Heart right ventricle (tissue), 16 donors: ENCODE results near the gene DDRGK1. TPM values are rescaled to one million over a fixed set of nuclear protein-coding genes. Genes with fewer than 3 reads are reported as not detected.

Experiments
- ATAC-seq, 8 donors: fragments of 200-7000 bp; cut with Tn5 transposase; one replicate each; pipeline ENCODE4 v1.9.1; 2020; ENCODE audit warnings: mild to moderate bottlenecking in 8 of 8, moderate library complexity in 8 of 8, moderate number of reproducible peaks in 1 of 8
- DNase-seq, 2 donors: peaks; one replicate each; pipeline ENCODE4 v3.0.0-alpha.2; 2020
- H3K27ac ChIP-seq, 10 donors: fragments of 200-600 bp; sonication (generic) in 2 of 10; one replicate each; pipeline versions ENCODE4 v1.5.0 to v1.8.0; 2020 to 2022; ENCODE audit warnings: mild to moderate bottlenecking in 3 of 10
- H3K27me3 ChIP-seq, 7 donors: fragments of 200-600 bp; one replicate each; pipeline ENCODE4 v1.8.0; 2021 to 2022; ENCODE audit warnings: mild to moderate bottlenecking in 2 of 7
- H3K36me3 ChIP-seq, 9 donors: fragments of 200-600 bp; sonication (generic) in 1 of 9; one replicate each; pipeline versions ENCODE4 v1.5.0 to v1.8.0; 2020 to 2022; ENCODE audit warnings: mild to moderate bottlenecking in 2 of 9
- H3K4me1 ChIP-seq, 9 donors: fragments of 200-600 bp; sonication (generic) in 1 of 9; one replicate each; pipeline versions ENCODE4 v1.5.0 to v1.8.0; 2020 to 2022; ENCODE audit warnings: mild to moderate bottlenecking in 4 of 9
- H3K4me3 ChIP-seq, 10 donors: fragments of 200-600 bp; sonication (generic) in 2 of 10; one replicate each; pipeline versions ENCODE4 v1.5.0 to v1.8.0; 2020 to 2022; ENCODE audit warnings: mild to moderate bottlenecking in 7 of 10, moderate library complexity in 2 of 10
- H3K9me3 ChIP-seq, 11 donors: fragments of 200-600 bp in 10 of 11; sonication (generic) in 2 of 11; one replicate each; pipeline versions ENCODE4 v1.5.0 to v1.8.0; 2013 to 2022; ENCODE audit warnings: mild to moderate bottlenecking in 2 of 11, control low read depth in 1 of 11, moderate library complexity in 1 of 11
- CTCF ChIP-seq, 9 donors: fragments of 200-600 bp; sonication (generic) in 2 of 9; IDR thresholded peaks; one replicate each; pipeline versions ENCODE4 v1.5.0 to v1.8.0; 2021 to 2022; ENCODE audit warnings: antibody characterized with exemption in 9 of 9, mild to moderate bottlenecking in 5 of 9, moderate library complexity in 1 of 9
- WGBS, 2 donors: extraction: QIAGEN DNeasy Blood & Tissue Kit; methylation state at CpG; one replicate each; pipeline ENCODE4 v1.1.7; 2013; ENCODE audit warnings: inconsistent platforms in 1 of 2; 5-methylcytosine and 5-hydroxymethylcytosine counted together
- intact Hi-C, 10 donors: fragments of 100-400 bp; cut with DNase I; formaldehyde crosslinking; loops; one replicate each; pipeline versions ENCODE4 v1.11.1 to v1.14.2; 2022
- polyA plus RNA-seq, 2 donors: library from polyadenylated mRNA; stranded (reverse); fragments of 200-250 nt; gene quantifications; one replicate each; pipeline ENCODE4 v1.2.3, GENCODE V29; 2013
- total RNA-seq, 10 donors: library from RNA; stranded (reverse); fragmentation: NEBNext Ultra II Directional in 3 of 10; extraction: Animal tissue kit (Norgen Biotek cat#: 25700) in 3 of 10; gene quantifications; one replicate each; pipeline versions ENCODE4 v1.2.1 to v1.2.4, GENCODE V29; 2021 to 2023
- donor health status: Arrhythmogenic right ventricular cardiomyopathy.
- donor health status: ischemic (EF 13 %, LVEDD 7.1; RV severe dilation, severe dysfunction).
- donor health status: healthy with polysubstance abuse.
- donor health status: DM: no; HTN: yes; CAD: no.
- donor health status: DM: no; HTN: no; CAD: no.
- donor health status: ischemic (EF 25% LVEDD 6.9; RV normal size, moderate dysfunction).
- donor health status: ischemic (EF 25% LVEDD 5.7; RV mildly dilated, moderate dysfunction).
- donor health status: healthy.
- donor health status: DM: yes; HTN: yes; CAD: no.
- donor health status: Ischemic cardiomyopathy.
- donor health status: ischemic (EF 35%, LVEDD 5.7; RV mildly dilated, moderate dysfunction).
- donor health status: nonischemic (EF 11% LVEDD 7.7; RV severe dilation, severe dysfunction).
- donor health status: DM: yes; HTN: yes; CAD: no.
- donor health status: PGD.
- donor health status: ischemic (EF 29% LVEDD 5.4; RV normal size, mild dysfunction).
- donor health status: nonischemic (EF 23%, LVEDD 6.1; RV moderate dilation, normal function).

DDRGK1 gene
- total and polyA plus RNA-seq, 12 donors = 25.2 to 77.1 (median 30.9) TPM

GRCh38 chr20:3163099-3164042 lies 41.1 kb downstream of the DDRGK1 start:
- intact Hi-C loops = loop anchor here in 1 of 10 donors (5.0 kb wide), 1 partner anchor 39 kb away; the partner anchor contains the start of gene DDRGK1
- no peak for ATAC-seq
- H3K36me3 ChIP-seq = no peaks in the 10 kb centered on the region
- no peak for DNase-seq
- 92% methylated on average over 14 of the region's 14 CpGs for WGBS, 2 donors
- peaks cover 0 to 21% (median 0%) of the 10 kb centered on the region in 7 donors for H3K27me3 ChIP-seq
- peaks cover 3 to 27% (median 19%) of the 10 kb centered on the region in 9 donors for H3K4me1 ChIP-seq
- no peaks in the 10 kb centered on the region for H3K9me3 ChIP-seq
- no peak overlapping the region for H3K4me3 ChIP-seq
- H3K27ac ChIP-seq = no peak overlapping the region
- no peak for TF ChIP-seq CTCF (IDR thresholded peaks at IDR 0.05)

GRCh38 chr20:3162080-3162611 lies 42.3 kb downstream of the DDRGK1 start:
- no peak overlapping the region for H3K27ac ChIP-seq
- H3K27me3 ChIP-seq = peaks cover 0 to 9% (median 0%) of the 10 kb centered on the region in 7 donors
- TF ChIP-seq CTCF (IDR thresholded peaks at IDR 0.05) = no peak
- 59 to 60% methylated on average over 11 of the region's 11 CpGs for WGBS, 2 donors
- no peaks in the 10 kb centered on the region for H3K9me3 ChIP-seq
- intact Hi-C loops = loop anchor here in 1 of 10 donors (5.0 kb wide), 1 partner anchor 40 kb away; the partner anchor contains the start of gene DDRGK1
- H3K4me3 ChIP-seq = no peak overlapping the region
- DNase-seq = no peak
- ATAC-seq = no peak
- H3K36me3 ChIP-seq = no peaks in the 10 kb centered on the region
- peaks cover 14 to 39% (median 31%) of the 10 kb centered on the region in 9 donors for H3K4me1 ChIP-seq

- Histone ChIP-seq H3K4me1 (peaks cover 17 to 45% (median 36%) of the 10 kb centered on the region in 9 donors), H3K36me3 (no peaks in the 10 kb centered on the region), H3K27me3 (peaks cover 0 to 3% (median 0%) of the 10 kb centered on the region in 7 donors), H3K27ac (no peak overlapping the region), H3K4me3 (no peak overlapping the region), H3K9me3 (no peaks in the 10 kb centered on the region)
- DNase-seq = no peak
- ATAC-seq = no peak
- no peak for TF ChIP-seq CTCF (IDR thresholded peaks at IDR 0.05)
- intact Hi-C loops = loop anchor here in 1 of 10 donors (5.0 kb wide), 1 partner anchor 41 kb away; the partner anchor contains the start of gene DDRGK1
- WGBS, 2 donors = 67 to 72% methylated on average over 5 of the region's 5 CpGs
Measured at GRCh38 chr20:3161316-3162079, 43.0 kb downstream of the DDRGK1 start.

GRCh38 chr20:3160418-3160817 lies 44.1 kb downstream of the DDRGK1 start:
- Histone ChIP-seq H3K27ac (peak overlapping the region in 8 of 10 donors; percentile 84 to 95 (median 92)), H3K9me3 (no peaks in the 10 kb centered on the region), H3K27me3 (no peaks in the 10 kb centered on the region), H3K4me3 (peak overlapping the region; percentile 16 to 99 (median 94)), H3K4me1 (peaks cover 14 to 44% (median 34%) of the 10 kb centered on the region in 9 donors), H3K36me3 (peaks cover 0 to 6% (median 2%) of the 10 kb centered on the region in 9 donors)
- DNase-seq (no peak), ATAC-seq (no peak)
- no peak for TF ChIP-seq CTCF (IDR thresholded peaks at IDR 0.05)
- 94 to 95% methylated on average over 6 of the region's 6 CpGs for WGBS, 2 donors
- intact Hi-C loops = loop anchor here in 1 of 10 donors (5.0 kb wide), 1 partner anchor 42 kb away; the partner anchor contains the start of gene DDRGK1
